Mucosa of rectum (tissue), 2 donors: Measurements from ENCODE around the gene PRSS53.

ENCODE experiments used
- H3K27ac ChIP-seq, 2 donors: one replicate each; pipeline ENCODE4 v1.7.0; 2013; ENCODE audit warnings: inconsistent platforms in 2 of 2, low read depth in 2 of 2, low read length in 2 of 2
- H3K27me3 ChIP-seq, 2 donors: one replicate each; pipeline ENCODE4 v1.7.0; 2013; ENCODE audit warnings: low read length in 2 of 2; ENCODE audit not compliant: control insufficient read depth in 2 of 2, insufficient read depth in 2 of 2
- H3K36me3 ChIP-seq, 2 donors: one replicate each; pipeline ENCODE4 v1.7.0; 2013; ENCODE audit warnings: low read length in 2 of 2; ENCODE audit not compliant: control insufficient read depth in 2 of 2, insufficient read depth in 2 of 2
- H3K4me1 ChIP-seq, 2 donors: one replicate each; pipeline ENCODE4 v1.7.0; 2013; ENCODE audit warnings: low read length in 2 of 2, mild to moderate bottlenecking in 1 of 2; ENCODE audit not compliant: control insufficient read depth in 2 of 2, insufficient read depth in 2 of 2
- H3K4me3 ChIP-seq, 2 donors: one replicate each; pipeline ENCODE4 v1.7.0; 2013; ENCODE audit warnings: low read length in 2 of 2
- H3K9ac ChIP-seq, 2 donors: one replicate each; pipeline ENCODE4 v1.7.0; 2013; ENCODE audit warnings: low read length in 2 of 2, low read depth in 1 of 2, mild to moderate bottlenecking in 1 of 2
- H3K9me3 ChIP-seq, 2 donors: one replicate each; pipeline ENCODE4 v1.7.0; 2013; ENCODE audit warnings: low read length in 2 of 2; ENCODE audit not compliant: control insufficient read depth in 2 of 2
- donor health status: healthy.
- donor health status: Normal muscosa, but diverticular disease.

PRSS53 gene

DNA sequence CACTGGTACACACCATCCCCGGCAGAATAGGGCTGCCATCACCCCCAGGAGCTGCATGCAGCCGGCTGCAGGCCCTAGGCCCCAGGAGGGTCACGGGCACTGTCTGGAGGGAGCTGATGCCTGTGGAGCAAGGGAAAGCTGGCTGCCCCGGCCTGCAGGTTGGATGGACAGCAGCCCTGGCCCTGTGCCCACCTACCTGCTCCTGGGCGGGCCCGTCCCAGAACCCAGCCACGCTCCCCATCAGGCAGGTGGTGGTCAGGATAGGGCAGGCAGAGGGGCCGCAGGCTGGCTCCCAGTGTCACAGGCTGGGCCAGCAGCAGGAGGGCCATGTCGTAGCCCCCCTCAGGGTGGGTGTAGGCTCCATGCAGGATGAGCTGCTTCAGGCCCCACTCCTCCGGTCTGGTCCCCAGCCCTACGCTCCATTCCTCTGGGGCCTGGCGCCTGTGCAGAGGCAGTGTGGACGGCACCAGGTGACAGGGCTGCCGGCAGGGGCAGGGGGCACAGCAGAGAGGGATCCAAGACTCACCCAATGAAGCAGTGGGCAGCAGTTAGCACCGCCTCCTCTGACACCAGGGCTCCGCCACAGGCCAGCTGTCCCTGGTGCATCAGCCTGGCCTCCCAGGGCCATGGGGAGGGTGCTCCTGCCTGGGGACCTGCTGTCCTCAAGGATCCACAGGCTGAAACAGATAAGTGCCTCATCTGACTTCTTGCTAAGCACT is 4.0 kb downstream of the PRSS53 start:
- Histone ChIP-seq H3K4me1 (no peaks in the 10 kb centered on the region), H3K9me3 (no peaks in the 10 kb centered on the region), H3K36me3 (peaks cover 19 to 25% of the 10 kb centered on the region in 2 donors), H3K4me3 (no peak overlapping the region), H3K27ac (no peak overlapping the region), H3K27me3 (no peaks in the 10 kb centered on the region), H3K9ac (no peak overlapping the region)

DNA sequence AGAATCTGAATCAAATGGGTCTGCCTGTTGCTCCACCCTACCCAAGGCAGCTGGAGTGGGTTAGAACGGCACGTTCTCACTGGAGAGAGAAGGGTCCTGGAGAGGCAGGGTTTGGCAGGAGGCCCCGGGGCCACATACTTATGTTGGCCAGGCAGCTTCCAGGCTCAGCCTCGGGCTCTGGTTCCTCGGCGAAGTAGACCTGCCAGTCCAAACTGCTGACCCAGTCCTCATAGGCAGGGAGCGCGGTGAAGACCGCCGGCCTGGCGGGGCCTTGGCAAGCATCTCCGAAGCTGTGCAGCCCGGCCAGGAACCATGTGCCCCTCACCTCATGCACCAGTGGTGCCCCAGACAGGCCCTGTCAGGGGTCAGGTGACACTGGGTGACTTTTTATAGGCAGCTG is 4.8 kb downstream of the PRSS53 start:
- Histone ChIP-seq H3K4me1 (no peaks in the 10 kb centered on the region), H3K4me3 (no peak overlapping the region), H3K27ac (no peak overlapping the region), H3K9ac (no peak overlapping the region), H3K9me3 (no peaks in the 10 kb centered on the region), H3K36me3 (peaks cover 26 to 33% of the 10 kb centered on the region in 2 donors), H3K27me3 (no peaks in the 10 kb centered on the region)

DNA sequence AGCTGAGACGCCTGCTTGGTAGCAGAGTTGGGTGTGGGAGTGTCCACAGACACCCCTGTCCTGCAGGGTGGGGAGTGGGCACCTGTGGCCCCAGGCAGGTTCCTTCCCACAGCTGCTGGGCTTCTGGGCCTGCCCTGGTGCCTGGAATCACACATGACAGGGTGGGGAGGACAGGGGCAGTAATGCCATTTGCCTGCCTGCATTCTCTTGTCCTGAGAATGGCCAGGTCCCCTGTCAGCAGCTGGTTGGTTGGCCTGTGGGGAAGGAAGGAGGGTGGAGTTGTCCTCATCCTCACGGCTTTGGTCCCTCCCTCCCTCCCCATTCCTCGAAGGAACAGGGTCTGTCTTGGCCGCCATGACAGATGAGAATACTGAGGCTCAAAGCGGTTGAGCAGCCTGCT is 5.2 kb downstream of the PRSS53 start:
- no peaks in the 10 kb centered on the region for H3K27me3 ChIP-seq
- H3K4me1 ChIP-seq = no peaks in the 10 kb centered on the region
- no peak overlapping the region for H3K27ac ChIP-seq
- H3K9ac ChIP-seq = no peak overlapping the region
- peaks cover 29 to 35% of the 10 kb centered on the region in 2 donors for H3K36me3 ChIP-seq
- H3K4me3 ChIP-seq = no peak overlapping the region
- no peaks in the 10 kb centered on the region for H3K9me3 ChIP-seq

DNA sequence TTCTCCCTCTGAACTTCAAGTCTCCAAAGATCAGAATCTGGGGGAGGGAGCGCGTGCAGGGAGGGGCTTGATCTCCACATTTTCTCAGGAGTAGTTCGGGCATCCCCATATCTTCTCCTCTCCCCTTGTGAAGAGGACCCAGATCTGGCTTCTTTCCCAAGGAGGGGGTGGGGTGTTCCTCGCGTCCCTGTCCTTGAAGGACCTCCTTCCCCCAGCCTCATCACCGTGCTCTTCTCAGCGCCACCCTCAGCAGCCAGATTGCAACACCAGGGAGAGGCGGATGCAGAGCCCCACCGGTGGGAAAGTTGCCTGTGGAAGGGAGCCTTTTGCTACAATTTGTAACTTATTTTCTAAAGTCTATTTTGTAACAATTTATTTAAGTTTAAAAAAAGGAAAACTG is 5.7 kb downstream of the PRSS53 start:
- peaks cover 33 to 40% of the 10 kb centered on the region in 2 donors for H3K36me3 ChIP-seq
- H3K4me1 ChIP-seq = no peaks in the 10 kb centered on the region
- no peak overlapping the region for H3K9ac ChIP-seq
- H3K27me3 ChIP-seq = no peaks in the 10 kb centered on the region
- no peak overlapping the region for H3K27ac ChIP-seq
- H3K4me3 ChIP-seq = no peak overlapping the region
- H3K9me3 ChIP-seq = no peaks in the 10 kb centered on the region

DNA sequence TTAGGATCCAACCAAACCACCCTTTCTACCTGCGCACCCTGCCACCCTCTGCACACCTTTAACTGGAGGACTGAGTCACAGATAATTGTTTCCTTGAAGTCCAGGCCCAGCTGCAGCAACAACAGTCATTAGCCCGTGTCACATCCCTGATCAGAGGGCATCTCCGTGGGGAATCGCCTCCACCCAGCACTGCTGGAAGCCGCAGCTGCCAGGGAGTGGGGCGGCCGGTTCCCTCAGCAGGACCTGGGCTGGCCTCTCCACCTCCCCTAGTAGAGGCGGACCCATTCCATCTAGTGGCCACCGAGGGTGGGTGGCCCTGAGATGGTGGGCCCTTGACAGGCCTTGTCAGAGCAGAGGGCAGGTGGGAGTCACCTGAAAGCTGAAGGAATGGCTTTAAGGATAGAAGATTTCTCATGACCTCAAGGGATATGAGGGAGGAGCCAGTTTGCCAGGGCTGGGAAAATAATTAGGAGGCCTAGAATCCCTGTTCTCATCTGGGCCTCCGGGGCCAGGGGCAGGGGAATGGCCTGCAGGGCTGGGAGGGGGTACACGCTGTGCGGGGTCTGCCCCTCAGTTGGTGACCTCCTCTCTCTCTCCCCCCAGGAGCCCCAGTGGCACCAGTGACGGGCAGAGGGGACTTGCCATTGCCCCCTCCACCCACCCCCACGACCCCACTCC is 6.2 kb downstream of the PRSS53 start:
- Histone ChIP-seq H3K9ac (no peak overlapping the region), H3K9me3 (no peaks in the 10 kb centered on the region), H3K27me3 (no peaks in the 10 kb centered on the region), H3K4me3 (no peak overlapping the region), H3K27ac (no peak overlapping the region), H3K4me1 (no peaks in the 10 kb centered on the region), H3K36me3 (peaks cover 37 to 45% of the 10 kb centered on the region in 2 donors)

DNA sequence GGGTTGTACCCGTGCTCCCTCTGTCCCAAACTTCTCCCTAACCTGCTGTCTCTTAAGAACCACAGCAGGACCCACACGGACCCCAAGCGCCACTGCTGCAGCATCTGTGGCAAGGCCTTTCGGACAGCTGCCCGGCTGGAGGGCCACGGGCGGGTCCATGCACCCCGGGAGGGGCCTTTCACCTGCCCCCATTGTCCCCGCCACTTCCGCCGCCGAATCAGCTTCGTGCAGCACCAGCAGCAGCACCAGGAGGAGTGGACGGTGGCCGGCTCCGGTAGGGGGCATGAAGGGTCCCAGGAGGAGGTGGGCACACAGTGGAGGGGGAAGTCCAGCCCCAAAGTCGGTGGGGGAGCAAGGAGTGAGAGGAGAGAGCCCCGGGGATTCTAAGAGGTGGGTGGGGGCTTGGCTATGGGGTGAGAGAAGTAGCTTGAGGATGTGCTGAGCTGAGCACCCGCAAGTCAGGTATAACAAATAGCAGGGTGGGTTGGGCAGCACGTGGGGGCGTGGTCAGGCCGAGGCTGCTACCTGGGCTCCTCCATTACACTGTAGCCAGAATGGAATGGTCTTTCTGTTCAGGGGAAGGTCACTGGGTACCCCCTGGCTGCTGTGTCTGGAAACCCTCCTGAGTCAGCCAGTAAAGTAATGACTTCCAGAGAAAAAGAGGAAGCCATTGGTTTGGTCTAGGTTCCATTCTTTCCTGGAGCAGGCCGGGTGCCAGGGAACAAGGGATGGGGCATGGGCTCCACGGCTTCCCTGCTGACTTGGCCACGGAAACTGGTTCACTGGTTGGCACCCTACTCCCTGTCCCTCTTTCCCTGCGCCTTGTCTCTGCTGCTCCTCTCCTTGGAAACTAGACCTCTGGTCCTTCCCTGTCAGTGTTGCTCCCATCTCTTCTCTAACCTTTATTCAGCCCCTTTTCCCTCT is 7.1 kb downstream of the PRSS53 start:
- no peaks in the 10 kb centered on the region for H3K4me1 ChIP-seq
- peaks cover 43 to 54% of the 10 kb centered on the region in 2 donors for H3K36me3 ChIP-seq
- no peak overlapping the region for H3K9ac ChIP-seq

DNA sequence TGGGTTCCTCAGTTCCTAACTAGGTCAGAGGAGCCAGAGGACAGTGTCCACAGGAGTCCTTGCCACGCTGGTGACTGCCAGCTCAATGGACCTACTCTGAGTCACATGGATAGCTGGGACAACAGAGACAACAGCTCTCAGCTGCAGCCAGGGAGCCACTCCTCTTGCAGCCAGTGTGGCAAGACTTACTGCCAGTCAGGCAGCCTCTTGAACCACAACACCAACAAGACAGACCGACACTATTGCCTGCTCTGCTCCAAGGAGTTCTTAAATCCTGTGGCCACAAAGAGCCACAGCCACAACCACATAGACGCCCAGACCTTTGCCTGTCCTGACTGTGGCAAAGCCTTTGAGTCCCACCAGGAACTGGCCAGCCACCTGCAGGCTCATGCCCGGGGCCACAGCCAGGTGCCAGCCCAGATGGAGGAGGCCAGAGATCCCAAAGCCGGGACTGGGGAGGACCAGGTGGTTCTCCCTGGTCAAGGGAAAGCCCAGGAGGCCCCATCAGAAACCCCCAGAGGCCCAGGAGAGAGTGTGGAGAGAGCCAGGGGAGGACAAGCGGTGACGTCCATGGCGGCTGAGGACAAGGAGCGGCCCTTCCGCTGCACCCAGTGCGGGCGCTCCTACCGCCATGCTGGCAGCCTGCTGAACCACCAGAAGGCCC is 7.9 kb downstream of the PRSS53 start:
- peaks cover 49 to 60% of the 10 kb centered on the region in 2 donors for H3K36me3 ChIP-seq
- H3K4me3 ChIP-seq = no peak overlapping the region
- no peaks in the 10 kb centered on the region for H3K27me3 ChIP-seq
- no peaks in the 10 kb centered on the region for H3K9me3 ChIP-seq
- no peaks in the 10 kb centered on the region for H3K4me1 ChIP-seq
- H3K9ac ChIP-seq = no peak overlapping the region
- H3K27ac ChIP-seq = no peak overlapping the region

More for the DNA sequence above, 7.1 kb downstream of the PRSS53 start:
- Histone ChIP-seq H3K4me3 (no peak overlapping the region), H3K27ac (no peak overlapping the region), H3K9me3 (no peaks in the 10 kb centered on the region), H3K27me3 (no peaks in the 10 kb centered on the region)

DNA sequence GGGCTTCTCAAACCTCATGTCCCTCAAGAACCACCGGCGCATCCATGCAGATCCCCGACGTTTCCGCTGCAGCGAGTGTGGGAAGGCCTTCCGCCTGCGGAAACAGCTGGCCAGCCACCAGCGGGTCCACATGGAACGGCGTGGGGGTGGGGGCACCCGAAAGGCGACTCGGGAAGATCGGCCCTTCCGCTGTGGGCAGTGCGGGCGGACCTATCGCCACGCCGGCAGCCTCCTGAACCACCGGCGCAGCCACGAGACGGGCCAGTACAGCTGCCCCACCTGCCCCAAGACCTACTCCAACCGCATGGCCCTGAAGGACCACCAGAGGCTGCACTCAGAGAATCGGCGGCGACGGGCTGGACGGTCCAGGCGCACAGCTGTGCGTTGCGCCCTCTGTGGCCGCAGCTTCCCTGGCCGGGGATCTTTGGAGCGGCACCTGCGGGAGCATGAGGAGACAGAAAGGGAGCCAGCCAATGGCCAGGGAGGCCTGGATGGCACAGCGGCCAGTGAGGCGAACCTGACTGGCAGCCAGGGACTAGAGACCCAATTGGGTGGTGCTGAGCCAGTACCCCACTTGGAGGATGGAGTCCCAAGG is 8.6 kb downstream of the PRSS53 start:
- H3K4me3 ChIP-seq = no peak overlapping the region
- peaks cover under 1 to 3% of the 10 kb centered on the region in 2 donors for H3K4me1 ChIP-seq
- no peaks in the 10 kb centered on the region for H3K9me3 ChIP-seq
- no peak overlapping the region for H3K27ac ChIP-seq
- H3K27me3 ChIP-seq = no peaks in the 10 kb centered on the region
- peaks cover 49 to 58% of the 10 kb centered on the region in 2 donors for H3K36me3 ChIP-seq
- no peak overlapping the region for H3K9ac ChIP-seq

DNA sequence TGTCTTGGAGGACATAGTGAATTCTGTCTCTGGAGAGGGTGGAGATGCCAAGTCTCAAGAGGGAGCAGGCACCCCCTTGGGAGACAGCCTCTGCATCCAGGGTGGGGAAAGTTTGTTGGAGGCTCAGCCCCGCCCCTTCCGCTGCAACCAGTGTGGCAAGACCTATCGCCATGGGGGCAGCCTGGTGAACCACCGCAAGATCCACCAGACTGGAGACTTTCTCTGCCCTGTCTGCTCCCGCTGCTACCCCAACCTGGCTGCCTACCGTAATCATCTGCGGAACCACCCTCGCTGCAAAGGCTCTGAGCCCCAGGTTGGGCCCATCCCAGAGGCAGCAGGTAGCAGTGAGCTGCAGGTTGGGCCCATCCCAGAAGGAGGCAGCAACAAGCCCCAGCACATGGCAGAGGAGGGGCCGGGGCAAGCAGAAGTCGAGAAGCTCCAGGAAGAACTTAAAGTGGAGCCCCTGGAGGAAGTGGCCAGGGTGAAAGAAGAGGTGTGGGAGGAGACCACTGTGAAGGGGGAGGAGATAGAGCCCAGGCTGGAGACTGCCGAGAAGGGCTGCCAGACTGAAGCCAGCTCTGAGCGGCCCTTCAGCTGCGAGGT is 9.3 kb downstream of the PRSS53 start:
- Histone ChIP-seq H3K36me3 (peaks cover 49 to 58% of the 10 kb centered on the region in 2 donors), H3K27me3 (no peaks in the 10 kb centered on the region), H3K27ac (no peak overlapping the region), H3K4me3 (no peak overlapping the region), H3K4me1 (peaks cover 7 to 10% of the 10 kb centered on the region in 2 donors), H3K9ac (no peak overlapping the region), H3K9me3 (no peaks in the 10 kb centered on the region)
